ENCODE data around the gene DDX28. TPM values are rescaled to one million over a fixed set of nuclear protein-coding genes. Genes with fewer than 3 reads are reported as not detected.
A peak's percentile ranks its signal among the peaks of the same experiment; 100 is the strongest.

Gene DDX28
- total and polyA plus RNA-seq, 9 of the 15 experiments (the other 6 are each of a cell fraction or from before 2014, with no cell fraction given) = 2.8 to 24.5 (median 15.9) TPM

GRCh38 chr16:67993207-67994039 lies 29.6 kb downstream of the DDX28 start (continued):
- no peak for TF ChIP-seq POU5F1 (IDR thresholded peaks at IDR 0.05; ENCODE audit: borderline replicate concordance, low read depth, low read length, partially characterized antibody)
- no peak for TF ChIP-seq PCBP2 (IDR thresholded peaks at IDR 0.05; ENCODE audit: low read depth, low read length, poor library complexity, severe bottlenecking)
- peak; percentile 39; the same call in 1 of the 2 replicates for TF ChIP-seq ZNF407 (IDR thresholded peaks at IDR 0.05; ENCODE audit: low read depth)
- TF ChIP-seq IRF1 (CRISPR knock-in tag; IDR thresholded peaks at IDR 0.05; ENCODE audit: borderline replicate concordance) = no peak
- TF ChIP-seq DMBX1 (CRISPR knock-in tag; IDR thresholded peaks at IDR 0.05; ENCODE audit: borderline replicate concordance) = peak; percentile 57; the same call in 1 of the 2 replicates
- TF ChIP-seq NCOA6 (IDR thresholded peaks at IDR 0.05) = no peak
- TF ChIP-seq E2F5 (CRISPR knock-in tag; IDR thresholded peaks at IDR 0.05) = no peak; the same call in 1 of the 2 replicates
- peak; percentile 54; the same call in 1 of the 2 replicates for TF ChIP-seq NCOR1 (IDR thresholded peaks at IDR 0.05)
- no peak for TF ChIP-seq BCL6 (CRISPR knock-in tag; IDR thresholded peaks at IDR 0.05)
- TF ChIP-seq ZNF75A (CRISPR knock-in tag; IDR thresholded peaks at IDR 0.05) = 0 out of 2 replicates have a peak, but pooled peaks have one; percentile 20
- no peak for TF ChIP-seq NCOA4 (IDR thresholded peaks at IDR 0.05; ENCODE audit: partially characterized antibody)

All from K562 (cell line).